ENCODE measurements around the gene SALL1. TPM values are rescaled to one million over a fixed set of nuclear protein-coding genes. Genes with fewer than 3 reads are reported as not detected.

Gene SALL1
- total and polyA plus RNA-seq, 2 of the 13 experiments (the other 11 are each of a cell fraction or from before 2014, with no cell fraction given): 6.6 to 12.3 TPM

- no peaks in the 10 kb centered on the region for H3K9me3 ChIP-seq (ENCODE audit: low read length)
- no peaks in the 10 kb centered on the region for H4K20me1 ChIP-seq (ENCODE audit: insufficient read depth, low read length)
- H3K36me3 ChIP-seq (replicated peaks in 1 of 2; ENCODE audit: control insufficient read depth in 1 of 2, insufficient read depth in 2 of 2, low read length in 2 of 2): no peaks in the 10 kb centered on the region
- ChIA-PET POLR2A (no interaction called here), CTCF (ENCODE audit: low intra/inter-chr PET ratio, low total read pairs) (no interaction called here)
- no peak overlapping the region for H3K4me2 ChIP-seq (ENCODE audit: low read depth, low read length)
- in situ Hi-C loops (cut with HindIII; ENCODE audit: extremely low pct_ligation_motif_present, low pct_unique_long_range_greater_than_20kb) (no loop called here), intact Hi-C loops (cut with micrococcal nuclease; ENCODE audit: unreplicated experiment) (no loop called here)
- TF ChIP-seq NFE2L2 (IDR thresholded peaks at IDR 0.05; ENCODE audit: low read length) (peak; percentile 56), ZNF562 (CRISPR knock-in tag; IDR thresholded peaks at IDR 0.05; ENCODE audit: borderline replicate concordance) (no peak)
- WGBS (ENCODE audit: low lambda C conversion rate): 6% methylated on average over 7 of the region's 8 CpGs
- no peak overlapping the region for H3K9ac ChIP-seq (ENCODE audit: insufficient read depth, low read depth, low read length)
- no peak for ATAC-seq
- no TSS peak for BruUV-seq (replicated peaks)
- H2AFZ ChIP-seq (ENCODE audit: low read length): no peak overlapping the region
- no peak for DNase-seq (ENCODE audit: low spot score)
- H3K79me2 ChIP-seq (ENCODE audit: insufficient read depth, low read length): no peaks in the 10 kb centered on the region
- H3K4me3 ChIP-seq (replicated peaks in 1 of 3; ENCODE audit: insufficient read depth in 1 of 3, low read depth in 2 of 3, low read length in 3 of 3): no peak overlapping the region
- peaks cover 0 to 1% of the 10 kb centered on the region in 2 experiments; a peak in 1 of 5 replicates for H3K27me3 ChIP-seq (ENCODE audit: control insufficient read depth in 1 of 2, insufficient read depth in 2 of 2, low read length in 2 of 2)
- H3K4me1 ChIP-seq (ENCODE audit: insufficient read depth, low read length): peaks cover 9% of the 10 kb centered on the region; the same call in 1 of the 2 replicates
- no peak for FAIRE-seq
- no peak overlapping the region for H3K27ac ChIP-seq (ENCODE audit: extremely low read length, insufficient read depth, low read length)
Measured at GRCh38 chr16:51184702-51185433, 33.8 kb upstream of the SALL1 start.

GRCh38 chr16:51181503-51181811 is 30.4 kb upstream of the SALL1 start:
- H3K27ac ChIP-seq (ENCODE audit: extremely low read length, insufficient read depth, low read length): no peak overlapping the region
- no peaks in the 10 kb centered on the region for H3K79me2 ChIP-seq (ENCODE audit: insufficient read depth, low read length)
- no peaks in the 10 kb centered on the region for H4K20me1 ChIP-seq (ENCODE audit: insufficient read depth, low read length)
- ChIA-PET POLR2A (no interaction called here), CTCF (ENCODE audit: low intra/inter-chr PET ratio, low total read pairs) (no interaction called here)
- no peak overlapping the region for H3K4me2 ChIP-seq (ENCODE audit: low read depth, low read length)
- BruUV-seq (replicated peaks): no TSS peak
- H2AFZ ChIP-seq (ENCODE audit: low read length): no peak overlapping the region
- H3K36me3 ChIP-seq (replicated peaks in 1 of 2; ENCODE audit: control insufficient read depth in 1 of 2, insufficient read depth in 2 of 2, low read length in 2 of 2): no peaks in the 10 kb centered on the region
- no peak overlapping the region for H3K4me3 ChIP-seq (replicated peaks in 1 of 3; ENCODE audit: insufficient read depth in 1 of 3, low read depth in 2 of 3, low read length in 3 of 3)
- in situ Hi-C loops (cut with HindIII; ENCODE audit: extremely low pct_ligation_motif_present, low pct_unique_long_range_greater_than_20kb) (no loop called here), intact Hi-C loops (cut with micrococcal nuclease; ENCODE audit: unreplicated experiment) (no loop called here)
- H3K9ac ChIP-seq (ENCODE audit: insufficient read depth, low read depth, low read length): no peak overlapping the region
- WGBS (ENCODE audit: low lambda C conversion rate): 75% methylated on average over 4 of the region's 4 CpGs
- ATAC-seq (no peak), FAIRE-seq (no peak), DNase-seq (ENCODE audit: low spot score) (no peak)
- H3K27me3 ChIP-seq (ENCODE audit: control insufficient read depth in 1 of 2, insufficient read depth in 2 of 2, low read length in 2 of 2): no peaks in the 10 kb centered on the region; a peak in 1 of 5 replicates
- H3K4me1 ChIP-seq (ENCODE audit: insufficient read depth, low read length): peaks cover 9% of the 10 kb centered on the region; the same call in 1 of the 2 replicates
- no peaks in the 10 kb centered on the region for H3K9me3 ChIP-seq (ENCODE audit: low read length)
- TF ChIP-seq MLLT10 (CRISPR knock-in tag; IDR thresholded peaks at IDR 0.05): no peak
- no peak for TF ChIP-seq ONECUT2 (CRISPR knock-in tag; IDR thresholded peaks at IDR 0.05)
- TF ChIP-seq NBN (conservative IDR thresholded peaks at IDR 0.05): no peak
- TF ChIP-seq HNRNPLL (IDR thresholded peaks at IDR 0.05; ENCODE audit: low read depth, low read length, poor library complexity, severe bottlenecking): no peak
- no peak for TF ChIP-seq ZNF784 (CRISPR knock-in tag; IDR thresholded peaks at IDR 0.05; ENCODE audit: borderline replicate concordance)
- TF ChIP-seq SRY (CRISPR knock-in tag; IDR thresholded peaks at IDR 0.05): no peak
- no peak for TF ChIP-seq ZNF772 (CRISPR knock-in tag; IDR thresholded peaks at IDR 0.05)
- no peak for TF ChIP-seq ZXDC (CRISPR knock-in tag; IDR thresholded peaks at IDR 0.05)
- TF ChIP-seq TFE3 (CRISPR knock-in tag; IDR thresholded peaks at IDR 0.05): no peak
- no peak for TF ChIP-seq ZNF512 (CRISPR knock-in tag; IDR thresholded peaks at IDR 0.05)

Measured in HepG2 (cell line).